Kidney (tissue), 14 donors: ENCODE results near the gene C22orf42. TPM values are rescaled to one million over a fixed set of nuclear protein-coding genes. Genes with fewer than 3 reads are reported as not detected.
"Not testable (repeated sequence)": the region's sequence is repeated elsewhere in the genome, so short reads cannot be mapped to it uniquely, and the experiment has no call there.

Source experiments
- DNase-seq, 5 donors: peaks; one replicate each; pipeline ENCODE4 v3.0.0-alpha.2; 2013 to 2020
- FAIRE-seq: peaks from 2 replicates; lab custom pipeline; 2012; peaks lifted over from hg19 to GRCh38; lab: Jason Lieb, UNC
- H3K27ac ChIP-seq, 2 donors: one replicate each; pipeline ENCODE4 v1.7.0; 2013; ENCODE audit warnings: low read depth in 2 of 2, low read length in 2 of 2, inconsistent platforms in 1 of 2
- H3K27me3 ChIP-seq: one replicate; pipeline ENCODE4 v1.7.1; 2013; ENCODE audit warnings: low read length, inconsistent platforms; ENCODE audit not compliant: control insufficient read depth, insufficient read depth
- H3K36me3 ChIP-seq, 3 donors: one replicate each; pipeline versions ENCODE4 v1.7.0 to v1.7.1; 2013; ENCODE audit warnings: low read length in 3 of 3, control low read depth in 1 of 3, inconsistent platforms in 1 of 3; ENCODE audit not compliant: insufficient read depth in 3 of 3, control insufficient read depth in 2 of 3
- H3K4me1 ChIP-seq, 3 donors: one replicate each; pipeline versions ENCODE4 v1.7.0 to v1.7.1; 2013; ENCODE audit warnings: low read length in 3 of 3, inconsistent platforms in 1 of 3, low read depth in 1 of 3; ENCODE audit not compliant: control insufficient read depth in 2 of 3, insufficient read depth in 2 of 3
- H3K4me3 ChIP-seq, 3 donors: one replicate each; pipeline versions ENCODE4 v1.7.0 to v1.8.1; 2013; ENCODE audit warnings: low read length in 3 of 3, control low read depth in 1 of 3, inconsistent platforms in 1 of 3
- H3K9ac ChIP-seq, 3 donors: one replicate each; pipeline versions ENCODE4 v1.7.0 to v1.7.1; 2013; ENCODE audit warnings: low read length in 3 of 3, control low read depth in 1 of 3, inconsistent platforms in 1 of 3
- H3K9me3 ChIP-seq, 3 donors: one replicate each; pipeline versions ENCODE4 v1.7.0 to v1.7.1; 2013; ENCODE audit warnings: low read length in 3 of 3, control low read depth in 1 of 3, inconsistent platforms in 1 of 3; ENCODE audit not compliant: control insufficient read depth in 2 of 3, insufficient read depth in 1 of 3
- CTCF ChIP-seq: IDR thresholded peaks from 3 replicates; pipeline ENCODE4 v1.5.1; 2012; ENCODE audit warnings: mild to moderate bottlenecking, moderate library complexity, borderline replicate concordance; ENCODE audit not compliant: insufficient read depth; ENCODE audit errors: extremely low read depth
- intact Hi-C: fragments of 100-400 bp; cut with DNase I; formaldehyde crosslinking; loops from one replicate; pipeline ENCODE4 v1.11.1; 2022
- polyA plus RNA-seq: library from polyadenylated mRNA; stranded (reverse); fragments of 350-450 nt; fragmentation: Illumina TruSeq; extraction: RNeasy Lipid Tissue Mini Kit (QIAGEN cat#74804); gene quantifications from one replicate; pipeline ENCODE4 v1.2.3, GENCODE V29; 2014; ENCODE audit warnings: low read depth, low replicate concordance; ENCODE audit not compliant: insufficient read depth
- total RNA-seq: library from RNA; stranded (reverse); fragmentation: NEBNext Ultra II Directional; extraction: Animal tissue kit (Norgen Biotek cat#: 25700); gene quantifications from one replicate; pipeline ENCODE4 v1.2.1, GENCODE V29; 2021
- donor health status: control.
- donor health status: control.
- donor health status: control.
- donor health status: control.
- donor health status: control.
- donor health status: DM: yes; HTN: yes; CAD: no.
- donor health status: Normal renal cell carcinoma (clear cell type).

Gene C22orf42
- total and polyA plus RNA-seq, 2 donors from 2014 or later, result not detected

- FAIRE-seq (no peak), DNase-seq (no peak)
- Histone ChIP-seq H3K27ac (no peak overlapping the region), H3K4me1 (peaks cover 0 to 5% (median 0%) of the 10 kb centered on the region in 3 donors), H3K9ac (no peak overlapping the region), H3K36me3 (no peaks in the 10 kb centered on the region), H3K4me3 (no peak overlapping the region), H3K27me3 (no peaks in the 10 kb centered on the region), H3K9me3 (no peaks in the 10 kb centered on the region)
- no peak for TF ChIP-seq CTCF
- intact Hi-C loops, result no loop called here
These were observed 43.0 kb upstream of the C22orf42 start for GRCh38 chr22:32202161-32202538.

GRCh38 chr22:32200752-32201151, 41.6 kb upstream of the C22orf42 start:
- Histone ChIP-seq H3K9ac (no peak overlapping the region), H3K4me3 (no peak overlapping the region), H3K36me3 (no peaks in the 10 kb centered on the region), H3K4me1 (peaks cover 0 to 5% (median 0%) of the 10 kb centered on the region in 3 donors), H3K9me3 (no peaks in the 10 kb centered on the region), H3K27me3 (no peaks in the 10 kb centered on the region), H3K27ac (no peak overlapping the region)
- FAIRE-seq (no peak), DNase-seq (no peak)
- intact Hi-C loops, result no loop called here
- no peak for TF ChIP-seq CTCF

- no peak for DNase-seq
- intact Hi-C loops, result no loop called here
- Histone ChIP-seq H3K4me3 (no peak overlapping the region), H3K4me1 (peaks cover 0 to 5% (median 0%) of the 10 kb centered on the region in 3 donors), H3K27me3 (no peaks in the 10 kb centered on the region), H3K27ac (no peak overlapping the region), H3K36me3 (no peaks in the 10 kb centered on the region), H3K9ac (no peak overlapping the region), H3K9me3 (no peaks in the 10 kb centered on the region)
- FAIRE-seq, result no peak
- no peak for TF ChIP-seq CTCF
These were observed 40.9 kb upstream of the C22orf42 start for GRCh38 chr22:32199961-32200360.

- Histone ChIP-seq H3K27ac (no peak overlapping the region), H3K9ac (no peak overlapping the region), H3K27me3 (no peaks in the 10 kb centered on the region), H3K36me3 (no peaks in the 10 kb centered on the region), H3K4me1 (peaks cover 0 to 5% (median 0%) of the 10 kb centered on the region in 3 donors), H3K4me3 (no peak overlapping the region), H3K9me3 (no peaks in the 10 kb centered on the region)
- FAIRE-seq, result no peak
- TF ChIP-seq CTCF, result no peak
- intact Hi-C loops, result no loop called here
- DNase-seq, result no peak
These were observed 40.2 kb upstream of the C22orf42 start for GRCh38 chr22:32199341-32199740.

GRCh38 chr22:32197553-32198226, 38.6 kb upstream of the C22orf42 start:
- H3K4me3 ChIP-seq, FAIRE-seq, H3K27ac ChIP-seq, H3K4me1 ChIP-seq, DNase-seq, H3K27me3 ChIP-seq, H3K9me3 ChIP-seq, H3K36me3 ChIP-seq, intact Hi-C loops, H3K9ac ChIP-seq: not testable (repeated sequence)
